GM12801 (cell line): ENCODE data around the gene PABPC4L.

ENCODE experiments used
- CTCF ChIP-seq: IDR thresholded peaks from one replicate; pipeline ENCODE4 v1.5.1; 2011; ENCODE audit warnings: control low read depth; ENCODE audit not compliant: insufficient read length; ENCODE audit errors: extremely low read depth

The PABPC4L gene

GRCh38 chr4:134201216-134202161 is at the start of gene PABPC4L:
PABPC4L (minus strand) TSS chr4:134201789; CDS start chr4:134201019, 770 bp downstream.
- no peak for TF ChIP-seq CTCF

- no peak for TF ChIP-seq CTCF
These were observed 49.7 kb upstream of the PABPC4L start for GRCh38 chr4:134251322-134251721.

- no peak for TF ChIP-seq CTCF
These were observed 42.4 kb upstream of the PABPC4L start for GRCh38 chr4:134243742-134244713.

- no peak for TF ChIP-seq CTCF
These were observed 17.5 kb upstream of the PABPC4L start for GRCh38 chr4:134219043-134219442.

GRCh38 chr4:134216411-134216810 is 14.8 kb upstream of the PABPC4L start:
- TF ChIP-seq CTCF, result no peak

GRCh38 chr4:134215620-134216344 is 14.2 kb upstream of the PABPC4L start:
- TF ChIP-seq CTCF, result no peak
